CD1c-positive myeloid dendritic cell (primary cell): ENCODE results near the gene PLCXD3.

Source experiments
- DNase-seq: peaks from one replicate; pipeline ENCODE4 v3.0.0-alpha.2; 2016; ENCODE audit errors: extremely low spot score

PLCXD3 gene

GRCh38 chr5:41510176-41510831, at the start of gene PLCXD3:
Gene PLCXD3 (minus strand): TSS chr5:41510601. CDS start chr5:41510526, 75 bp downstream.
- DNase-seq = no peak

- no peak for DNase-seq
Measured at GRCh38 chr5:41559184-41559583, 48.8 kb upstream of the PLCXD3 start.

GRCh38 chr5:41558295-41558694, 47.9 kb upstream of the PLCXD3 start:
- DNase-seq = no peak

GRCh38 chr5:41547991-41548390, 37.6 kb upstream of the PLCXD3 start:
- DNase-seq = no peak

- no peak for DNase-seq
Measured at GRCh38 chr5:41542183-41542582, 31.8 kb upstream of the PLCXD3 start.

- DNase-seq = no peak
Measured at GRCh38 chr5:41539454-41539853, 29.1 kb upstream of the PLCXD3 start.

GRCh38 chr5:41537581-41537980, 27.2 kb upstream of the PLCXD3 start:
- no peak for DNase-seq

GRCh38 chr5:41532485-41532884, 22.1 kb upstream of the PLCXD3 start:
- DNase-seq = no peak

GRCh38 chr5:41527201-41527779, 16.9 kb upstream of the PLCXD3 start:
- no peak for DNase-seq

GRCh38 chr5:41526699-41527098, 16.3 kb upstream of the PLCXD3 start:
- DNase-seq = no peak

GRCh38 chr5:41524174-41524573, 13.8 kb upstream of the PLCXD3 start:
- DNase-seq = no peak

GRCh38 chr5:41522193-41522786, 11.9 kb upstream of the PLCXD3 start:
- DNase-seq = no peak

GRCh38 chr5:41519801-41520200, 9.4 kb upstream of the PLCXD3 start:
- DNase-seq = no peak

- no peak for DNase-seq
Measured at GRCh38 chr5:41517909-41518308, 7.5 kb upstream of the PLCXD3 start.

- DNase-seq = no peak
Measured at GRCh38 chr5:41511241-41511640, 840 bp upstream of the PLCXD3 start.

- DNase-seq = no peak
Measured at GRCh38 chr5:41509399-41510175, 814 bp downstream of the PLCXD3 start.

- DNase-seq = no peak
Measured at GRCh38 chr5:41508696-41509398, 1.6 kb downstream of the PLCXD3 start.

GRCh38 chr5:41508186-41508585, 2.2 kb downstream of the PLCXD3 start:
- no peak for DNase-seq

GRCh38 chr5:41507501-41507900, 2.9 kb downstream of the PLCXD3 start:
- DNase-seq = no peak

- DNase-seq = no peak
Measured at GRCh38 chr5:41503860-41504259, 6.5 kb downstream of the PLCXD3 start.

- DNase-seq = no peak
Measured at GRCh38 chr5:41503310-41503709, 7.1 kb downstream of the PLCXD3 start.
